K562 (cell line): ENCODE data around the gene ZBTB43. TPM values are rescaled to one million over a fixed set of nuclear protein-coding genes. Genes with fewer than 3 reads are reported as not detected.

ENCODE experiments used
- CREB1 ChIP-seq, 2 experiments: sonication (generic) in 1 of 2; formaldehyde crosslinking in 1 of 2; IDR thresholded peaks; 2 replicates each; pipeline versions ENCODE4 v1.6.1 to v1.8.0; 2012 to 2022; ENCODE audit warnings: inconsistent platforms in 1 of 2, mild to moderate bottlenecking in 1 of 2, missing genetic modification reagents in 1 of 2, moderate library complexity in 1 of 2
- E2F3 ChIP-seq: fragments of 250-450 bp; sonication (Bioruptor Pico); IDR thresholded peaks from 2 replicates; pipeline ENCODE4 v1.4.0; 2020; ENCODE audit warnings: mild to moderate bottlenecking
- ETV1 ChIP-seq: fragments of 450-650 bp; conservative IDR thresholded peaks from 2 replicates; pipeline ENCODE4 v1.6.1; 2016; ENCODE audit warnings: missing genetic modification characterization, control low read depth, low read depth, missing compliant biosample characterization
- FIP1L1 ChIP-seq: fragments of 200-400 bp; formaldehyde crosslinking; IDR thresholded peaks from 2 replicates; pipeline ENCODE4 v1.6.1; 2018; ENCODE audit warnings: mild to moderate bottlenecking, low read depth, low read length; ENCODE audit not compliant: poor library complexity, severe bottlenecking
- HNRNPLL ChIP-seq: fragments of 200-400 bp; formaldehyde crosslinking; IDR thresholded peaks from 2 replicates; pipeline ENCODE4 v1.6.1; 2017; ENCODE audit warnings: low read length, low read depth, mild to moderate bottlenecking; ENCODE audit not compliant: poor library complexity, severe bottlenecking
- KDM4B ChIP-seq, 2 experiments: fragments of 450-650 bp in 1 of 2; sonication (generic) in 1 of 2; IDR thresholded peaks; 2 replicates each; pipeline ENCODE4 v1.6.1; 2016 to 2017; ENCODE audit warnings: borderline replicate concordance in 2 of 2, antibody characterized with exemption in 1 of 2, low read depth in 1 of 2, mild to moderate bottlenecking in 1 of 2
- KDM5B ChIP-seq: fragments of 200-600 bp; sonication (generic); IDR thresholded peaks from 2 replicates; pipeline ENCODE4 v1.6.1; 2012; ENCODE audit warnings: low read depth, mild to moderate bottlenecking, moderate library complexity, low read length, control low read depth, inconsistent platforms; ENCODE audit not compliant: insufficient replicate concordance
- KLF6 ChIP-seq: fragments of 250-450 bp; sonication (Bioruptor Pico); IDR thresholded peaks from 2 replicates; pipeline ENCODE4 v1.4.0; 2020; ENCODE audit warnings: mild to moderate bottlenecking, moderate library complexity, borderline replicate concordance
- MECOM ChIP-seq: fragments of 250-450 bp; sonication (Bioruptor Pico); IDR thresholded peaks from 2 replicates; pipeline ENCODE4 v1.8.0; 2022; ENCODE audit warnings: inconsistent platforms
- NEUROD1 ChIP-seq: fragments of 150-350 bp; IDR thresholded peaks from 2 replicates; pipeline ENCODE4 v1.6.1; 2014; ENCODE audit warnings: borderline replicate concordance, low read length, low read depth; ENCODE audit not compliant: partially characterized antibody
- NR4A1 ChIP-seq, 2 experiments: fragments of 250-450 bp in 1 of 2; fragments of 450-650 bp in 1 of 2; sonication (Bioruptor Pico) in 1 of 2; IDR thresholded peaks; 2 replicates each; pipeline versions ENCODE4 v1.4.0 to v1.6.1; 2016 to 2020; ENCODE audit warnings: mild to moderate bottlenecking in 2 of 2, missing compliant biosample characterization in 1 of 2, missing genetic modification characterization in 1 of 2, moderate library complexity in 1 of 2
- PHF8 ChIP-seq: fragments of 200-600 bp; sonication (generic); IDR thresholded peaks from 2 replicates; pipeline ENCODE4 v1.6.1; 2012; ENCODE audit warnings: mixed run types, mild to moderate bottlenecking, inconsistent platforms, low read length, moderate library complexity, borderline replicate concordance
- SAP30 ChIP-seq: fragments of 200-600 bp; sonication (generic); IDR thresholded peaks from 2 replicates; pipeline ENCODE4 v1.6.1; 2012; ENCODE audit warnings: borderline replicate concordance, low read depth, mild to moderate bottlenecking, moderate library complexity, low read length, control low read depth, inconsistent platforms; ENCODE audit not compliant: insufficient read depth, poor library complexity, severe bottlenecking
- ZNF696 ChIP-seq: fragments of 250-450 bp; sonication (Bioruptor Pico); conservative IDR thresholded peaks from 2 replicates; pipeline ENCODE4 v1.4.0; 2020; ENCODE audit warnings: mild to moderate bottlenecking, moderate library complexity
- polyA plus RNA-seq, 8 experiments: library from polyadenylated mRNA; depleted of rRNA in 4 of 8; stranded (reverse) in 5 of 8; unstranded in 3 of 8; fragments of >200 nt; fragmentation: Nextera tagmentation in 2 of 8; fragmentation: Illumina TruSeq in 1 of 8; extraction: Ambion mirVana in 2 of 8; extraction: Trizol in 1 of 8; gene quantifications; 2 replicates each; pipeline versions ENCODE4 v1.2.1 to v1.2.3, GENCODE V29; 2011 to 2014; ENCODE audit warnings: inconsistent platforms in 1 of 8, missing spikeins in 1 of 8
- total RNA-seq, 7 experiments: library from RNA; depleted of rRNA in 6 of 7; stranded (reverse); fragments of >200 nt in 6 of 7; fragmentation: Illumina TruSeq in 2 of 7; extraction: Trizol in 2 of 7; gene quantifications; 2 replicates each; pipeline versions ENCODE4 v1.2.1 to v1.2.3, GENCODE V29; 2011 to 2021; ENCODE audit warnings: low replicate concordance in 1 of 7
- TF ChIP-seq, protein P1 (sequence below): fragments of 150-350 bp; conservative IDR thresholded peaks from 2 replicates; pipeline ENCODE4 v1.6.1; 2014; ENCODE audit warnings: low read length
- TF ChIP-seq, protein P2 (sequence below): fragments of 450-650 bp; formaldehyde crosslinking; IDR thresholded peaks from 2 replicates; pipeline ENCODE4 v1.4.0; 2020; ENCODE audit warnings: mild to moderate bottlenecking, moderate library complexity
- TF ChIP-seq, protein P3 (sequence below): fragments of 250-450 bp; sonication (Bioruptor Pico); IDR thresholded peaks from 2 replicates; pipeline ENCODE4 v1.9.0; 2021; ENCODE audit warnings: mild to moderate bottlenecking, inconsistent platforms

The ZBTB43 gene
- total and polyA plus RNA-seq, 9 of the 15 experiments (the other 6 are each of a cell fraction or from before 2014, with no cell fraction given), result 3.9 to 17.2 (median 9.1) TPM

DNA sequence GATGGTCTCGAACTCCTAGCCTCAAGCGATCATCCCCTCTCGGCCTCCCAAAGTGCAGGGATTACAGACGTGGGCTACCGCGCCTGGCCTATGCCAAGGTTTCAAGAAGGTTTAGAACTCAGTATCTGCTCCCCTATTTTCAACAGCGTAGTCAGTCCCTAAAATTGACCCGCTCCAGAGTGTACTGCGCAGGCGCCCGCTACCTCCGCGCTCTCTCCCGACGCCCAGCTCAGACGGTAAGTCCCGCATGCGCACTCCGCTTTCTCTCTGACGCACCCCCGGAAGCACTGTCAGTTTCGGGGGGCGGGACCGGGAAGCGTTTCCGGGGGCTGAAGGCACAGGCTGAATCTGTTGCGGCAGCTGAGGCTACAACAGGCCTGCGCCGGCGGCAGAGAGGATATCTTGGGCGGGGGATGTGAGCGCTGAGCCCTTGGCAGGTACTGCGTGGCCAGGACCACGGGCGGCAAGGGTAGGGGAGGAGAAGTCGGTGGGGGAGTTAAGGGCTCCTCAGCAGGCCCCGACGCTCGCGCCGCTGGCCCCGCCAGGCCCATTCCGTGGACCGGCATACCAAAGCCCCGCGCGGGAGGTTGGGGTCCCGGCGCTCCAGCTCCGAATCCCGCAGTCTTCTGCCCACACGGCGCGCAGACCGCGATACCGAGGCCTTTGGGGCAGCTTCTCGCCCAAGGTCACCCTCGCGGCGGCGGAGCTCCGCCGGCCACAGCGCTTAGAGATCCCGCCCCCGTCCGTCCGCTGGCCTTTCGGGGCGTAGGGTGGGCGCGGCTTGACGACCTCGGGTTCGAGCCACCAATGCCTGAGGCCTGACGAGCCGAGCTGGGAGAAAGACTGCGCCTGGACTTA, at the start of gene ZBTB43 (continued):
- TF ChIP-seq KDM4B (IDR thresholded peaks at IDR 0.05; ENCODE audit: borderline replicate concordance in 2 of 2, low read depth in 1 of 2), result peak in 1 of 2 experiments; percentile 98; a peak in 2 of 4 replicates
- peak; percentile 87 for TF ChIP-seq KDM5B
- TF ChIP-seq HNRNPLL, result peak; percentile 80
- TF ChIP-seq, protein P1, sequence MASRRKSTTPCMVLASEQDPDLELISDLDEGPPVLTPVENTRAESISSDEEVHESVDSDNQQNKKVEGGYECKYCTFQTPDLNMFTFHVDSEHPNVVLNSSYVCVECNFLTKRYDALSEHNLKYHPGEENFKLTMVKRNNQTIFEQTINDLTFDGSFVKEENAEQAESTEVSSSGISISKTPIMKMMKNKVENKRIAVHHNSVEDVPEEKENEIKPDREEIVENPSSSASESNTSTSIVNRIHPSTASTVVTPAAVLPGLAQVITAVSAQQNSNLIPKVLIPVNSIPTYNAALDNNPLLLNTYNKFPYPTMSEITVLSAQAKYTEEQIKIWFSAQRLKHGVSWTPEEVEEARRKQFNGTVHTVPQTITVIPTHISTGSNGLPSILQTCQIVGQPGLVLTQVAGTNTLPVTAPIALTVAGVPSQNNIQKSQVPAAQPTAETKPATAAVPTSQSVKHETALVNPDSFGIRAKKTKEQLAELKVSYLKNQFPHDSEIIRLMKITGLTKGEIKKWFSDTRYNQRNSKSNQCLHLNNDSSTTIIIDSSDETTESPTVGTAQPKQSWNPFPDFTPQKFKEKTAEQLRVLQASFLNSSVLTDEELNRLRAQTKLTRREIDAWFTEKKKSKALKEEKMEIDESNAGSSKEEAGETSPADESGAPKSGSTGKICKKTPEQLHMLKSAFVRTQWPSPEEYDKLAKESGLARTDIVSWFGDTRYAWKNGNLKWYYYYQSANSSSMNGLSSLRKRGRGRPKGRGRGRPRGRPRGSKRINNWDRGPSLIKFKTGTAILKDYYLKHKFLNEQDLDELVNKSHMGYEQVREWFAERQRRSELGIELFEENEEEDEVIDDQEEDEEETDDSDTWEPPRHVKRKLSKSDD, result no peak
- 0 out of 2 replicates have a peak, but pooled peaks have one; percentile 45 for TF ChIP-seq E2F3 (CRISPR knock-in tag)
- peak; percentile 45; the same call in 1 of the 2 replicates for TF ChIP-seq ETV1 (tag)
- no peak for TF ChIP-seq ZNF696 (CRISPR knock-in tag)
- TF ChIP-seq, protein P2, sequence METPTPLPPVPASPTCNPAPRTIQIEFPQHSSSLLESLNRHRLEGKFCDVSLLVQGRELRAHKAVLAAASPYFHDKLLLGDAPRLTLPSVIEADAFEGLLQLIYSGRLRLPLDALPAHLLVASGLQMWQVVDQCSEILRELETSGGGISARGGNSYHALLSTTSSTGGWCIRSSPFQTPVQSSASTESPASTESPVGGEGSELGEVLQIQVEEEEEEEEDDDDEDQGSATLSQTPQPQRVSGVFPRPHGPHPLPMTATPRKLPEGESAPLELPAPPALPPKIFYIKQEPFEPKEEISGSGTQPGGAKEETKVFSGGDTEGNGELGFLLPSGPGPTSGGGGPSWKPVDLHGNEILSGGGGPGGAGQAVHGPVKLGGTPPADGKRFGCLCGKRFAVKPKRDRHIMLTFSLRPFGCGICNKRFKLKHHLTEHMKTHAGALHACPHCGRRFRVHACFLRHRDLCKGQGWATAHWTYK, result peak; percentile 30; the same call in 1 of the 2 replicates
- TF ChIP-seq, protein P3, sequence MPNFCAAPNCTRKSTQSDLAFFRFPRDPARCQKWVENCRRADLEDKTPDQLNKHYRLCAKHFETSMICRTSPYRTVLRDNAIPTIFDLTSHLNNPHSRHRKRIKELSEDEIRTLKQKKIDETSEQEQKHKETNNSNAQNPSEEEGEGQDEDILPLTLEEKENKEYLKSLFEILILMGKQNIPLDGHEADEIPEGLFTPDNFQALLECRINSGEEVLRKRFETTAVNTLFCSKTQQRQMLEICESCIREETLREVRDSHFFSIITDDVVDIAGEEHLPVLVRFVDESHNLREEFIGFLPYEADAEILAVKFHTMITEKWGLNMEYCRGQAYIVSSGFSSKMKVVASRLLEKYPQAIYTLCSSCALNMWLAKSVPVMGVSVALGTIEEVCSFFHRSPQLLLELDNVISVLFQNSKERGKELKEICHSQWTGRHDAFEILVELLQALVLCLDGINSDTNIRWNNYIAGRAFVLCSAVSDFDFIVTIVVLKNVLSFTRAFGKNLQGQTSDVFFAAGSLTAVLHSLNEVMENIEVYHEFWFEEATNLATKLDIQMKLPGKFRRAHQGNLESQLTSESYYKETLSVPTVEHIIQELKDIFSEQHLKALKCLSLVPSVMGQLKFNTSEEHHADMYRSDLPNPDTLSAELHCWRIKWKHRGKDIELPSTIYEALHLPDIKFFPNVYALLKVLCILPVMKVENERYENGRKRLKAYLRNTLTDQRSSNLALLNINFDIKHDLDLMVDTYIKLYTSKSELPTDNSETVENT (CRISPR knock-in tag), result peak; percentile 16; the same call in 1 of the 2 replicates
- TF ChIP-seq NEUROD1, result peak; percentile 5
- peak; percentile 84 for TF ChIP-seq FIP1L1
- peak; percentile 33 for TF ChIP-seq SAP30
- TF ChIP-seq PHF8, result peak; percentile 81; the same call in 1 of the 2 replicates
- no peak for TF ChIP-seq MECOM (CRISPR knock-in tag)
- TF ChIP-seq CREB1 (IDR thresholded peaks at IDR 0.05), result peak; percentile 59
- TF ChIP-seq CREB1 (CRISPR knock-in tag; IDR thresholded peaks at IDR 0.05), result peak; percentile 75
- 0 out of 2 replicates have a peak, but pooled peaks have one; percentile 35 for TF ChIP-seq KLF6
- TF ChIP-seq NR4A1 (CRISPR knock-in tag; IDR thresholded peaks at IDR 0.05), result 0 out of 2 replicates have a peak, but pooled peaks have one; percentile 36
- TF ChIP-seq NR4A1 (tag; IDR thresholded peaks at IDR 0.05), result no peak
